Measurements from ENCODE around the gene FZR1.

FZR1 gene

GRCh38 chr19:3474010-3474409, 32.1 kb upstream of the FZR1 start:
- no peak for DNase-seq (ENCODE audit: low spot score)

GRCh38 chr19:3474614-3475013, 31.5 kb upstream of the FZR1 start:
- no peak for DNase-seq (ENCODE audit: low spot score)

GRCh38 chr19:3475449-3475848, 30.7 kb upstream of the FZR1 start:
- DNase-seq (ENCODE audit: low spot score) = no peak

GRCh38 chr19:3476830-3477229, 29.3 kb upstream of the FZR1 start:
- no peak for DNase-seq (ENCODE audit: low spot score)

GRCh38 chr19:3477506-3477905, 28.6 kb upstream of the FZR1 start:
- no peak for DNase-seq (ENCODE audit: low spot score)

- DNase-seq (ENCODE audit: low spot score) = no peak
These were observed 28.2 kb upstream of the FZR1 start for GRCh38 chr19:3477951-3478350.

- DNase-seq (ENCODE audit: low spot score) = no peak
These were observed 27.5 kb upstream of the FZR1 start for GRCh38 chr19:3478409-3479176.

GRCh38 chr19:3479177-3479833, 26.8 kb upstream of the FZR1 start:
- DNase-seq (ENCODE audit: low spot score) = no peak

GRCh38 chr19:3479834-3480215, 26.3 kb upstream of the FZR1 start:
- no peak for DNase-seq (ENCODE audit: low spot score)

GRCh38 chr19:3480383-3481091, 25.6 kb upstream of the FZR1 start, which contains the start of gene SMIM24:
Gene SMIM24 (minus strand): TSS chr19:3480525. CDS start chr19:3480463, 62 bp downstream.
- no peak for DNase-seq (ENCODE audit: low spot score)

- DNase-seq (ENCODE audit: low spot score) = no peak
These were observed 24.6 kb upstream of the FZR1 start for GRCh38 chr19:3481241-3482090.

GRCh38 chr19:3482507-3483225, 23.4 kb upstream of the FZR1 start:
- DNase-seq (ENCODE audit: low spot score) = no peak

- no peak for DNase-seq (ENCODE audit: low spot score)
These were observed 22.9 kb upstream of the FZR1 start, which contains the start of gene SMIM44 for GRCh38 chr19:3483226-3483628. Gene SMIM44 (minus strand): TSS chr19:3483441. CDS start chr19:3483403, 38 bp downstream.

- no peak for DNase-seq (ENCODE audit: low spot score)
These were observed 14.6 kb upstream of the FZR1 start for GRCh38 chr19:3491396-3492119.

GRCh38 chr19:3492131-3492839, 13.8 kb upstream of the FZR1 start:
- DNase-seq (ENCODE audit: low spot score) = no peak

- no peak for DNase-seq (ENCODE audit: low spot score)
These were observed 13.2 kb upstream of the FZR1 start for GRCh38 chr19:3492919-3493318.

- DNase-seq (ENCODE audit: low spot score) = no peak
These were observed 12.5 kb upstream of the FZR1 start for GRCh38 chr19:3493651-3494050.

- DNase-seq (ENCODE audit: low spot score) = peak; percentile 94
These were observed 12.1 kb upstream of the FZR1 start for GRCh38 chr19:3494051-3494450.

- DNase-seq (ENCODE audit: low spot score) = peak; percentile 74
These were observed 11.6 kb upstream of the FZR1 start for GRCh38 chr19:3494559-3494958.

All from putamen (tissue), 1 donor.